Mesenchymal stem cell (in vitro differentiated cells and primary cell): ENCODE data around the gene PPP3CA.
"Not testable (repeated sequence)": the region's sequence is repeated elsewhere in the genome, so short reads cannot be mapped to it uniquely, and the experiment has no call there.

Experiments
- DNase-seq: peaks from one replicate; pipeline ENCODE4 v3.0.0-alpha.2; 2013
- H2AFZ ChIP-seq: one replicate; pipeline ENCODE4 v1.6.1; 2013; ENCODE audit warnings: low read depth, mild to moderate bottlenecking, control low read depth, inconsistent platforms, low read length, moderate library complexity
- H2AK5ac ChIP-seq: 2 replicates; pipeline ENCODE4 v1.6.1; 2013; ENCODE audit warnings: low read length, moderate library complexity, mild to moderate bottlenecking, inconsistent platforms; ENCODE audit not compliant: severe bottlenecking
- H2BK120ac ChIP-seq: one replicate; pipeline ENCODE4 v1.6.1; 2013; ENCODE audit warnings: low read depth, mild to moderate bottlenecking, inconsistent platforms, low read length, moderate library complexity
- H2BK12ac ChIP-seq, 2 experiments: one replicate each; pipeline ENCODE4 v1.6.1; 2013; ENCODE audit warnings: inconsistent platforms in 2 of 2, low read length in 2 of 2, mild to moderate bottlenecking in 2 of 2, moderate library complexity in 2 of 2, control low read depth in 1 of 2
- H2BK15ac ChIP-seq: one replicate; pipeline ENCODE4 v1.6.1; 2013; ENCODE audit warnings: mild to moderate bottlenecking, low read depth, inconsistent platforms; ENCODE audit not compliant: poor library complexity, severe bottlenecking
- H2BK5ac ChIP-seq: 2 replicates; pipeline ENCODE4 v1.6.1; 2013; ENCODE audit warnings: low read depth, mild to moderate bottlenecking, low read length, control low read depth, inconsistent platforms; ENCODE audit not compliant: poor library complexity, severe bottlenecking
- H3K14ac ChIP-seq, 2 experiments: one replicate each; pipeline ENCODE4 v1.6.1; 2013; ENCODE audit warnings: inconsistent platforms in 2 of 2, low read length in 2 of 2, control low read depth in 1 of 2, mild to moderate bottlenecking in 1 of 2, moderate library complexity in 1 of 2
- H3K18ac ChIP-seq, 2 experiments: one replicate each; pipeline ENCODE4 v1.6.1; 2013; ENCODE audit warnings: inconsistent platforms in 2 of 2, low read length in 2 of 2, control low read depth in 1 of 2, low read depth in 1 of 2, mild to moderate bottlenecking in 1 of 2
- H3K23ac ChIP-seq, 2 experiments: one replicate each; pipeline ENCODE4 v1.6.1; 2013; ENCODE audit warnings: inconsistent platforms in 2 of 2, low read length in 2 of 2, mild to moderate bottlenecking in 2 of 2, moderate library complexity in 2 of 2, control low read depth in 1 of 2
- H3K27ac ChIP-seq: 2 replicates; pipeline ENCODE4 v1.5.1; 2013; ENCODE audit warnings: mild to moderate bottlenecking, moderate library complexity, low read length, control low read depth, inconsistent platforms; ENCODE audit not compliant: poor library complexity, severe bottlenecking
- H3K27me3 ChIP-seq, 2 experiments: 2 replicates each; pipeline versions ENCODE4 v1.6.1 to v1.7.0; 2013; ENCODE audit warnings: low read length in 2 of 2, mild to moderate bottlenecking in 2 of 2, moderate library complexity in 2 of 2, control low read depth in 1 of 2, inconsistent platforms in 1 of 2; ENCODE audit not compliant: control insufficient read depth in 1 of 2, insufficient read depth in 1 of 2
- H3K36me3 ChIP-seq, 2 experiments: 2 replicates each; pipeline versions ENCODE4 v1.6.1 to v1.7.0; 2013; ENCODE audit warnings: low read length in 2 of 2, control low read depth in 1 of 2, inconsistent platforms in 1 of 2, low read depth in 1 of 2, mild to moderate bottlenecking in 1 of 2; ENCODE audit not compliant: insufficient read depth in 2 of 2, control insufficient read depth in 1 of 2
- H3K4ac ChIP-seq, 2 experiments: one replicate each; pipeline ENCODE4 v1.6.1; 2013; ENCODE audit warnings: inconsistent platforms in 2 of 2, low read length in 2 of 2, mild to moderate bottlenecking in 2 of 2, moderate library complexity in 2 of 2, control low read depth in 1 of 2, low read depth in 1 of 2
- H3K4me1 ChIP-seq: 2 replicates; pipeline ENCODE4 v1.6.1; 2013; ENCODE audit warnings: low read depth, low read length, control low read depth; ENCODE audit not compliant: control insufficient read depth, insufficient read depth
- H3K4me2 ChIP-seq: 2 replicates; pipeline ENCODE4 v1.6.1; 2013; ENCODE audit warnings: low read length, mild to moderate bottlenecking, inconsistent platforms; ENCODE audit not compliant: poor library complexity, severe bottlenecking
- H3K4me3 ChIP-seq, 2 experiments: 2 replicates each; pipeline versions ENCODE4 v1.5.1 to v1.7.0; 2013; ENCODE audit warnings: low read length in 2 of 2, mild to moderate bottlenecking in 2 of 2, control low read depth in 1 of 2, low read depth in 1 of 2; ENCODE audit not compliant: insufficient read depth in 1 of 2
- H3K79me1 ChIP-seq: replicated peaks from 2 replicates; pipeline ENCODE4 v1.6.1; 2013; ENCODE audit warnings: mild to moderate bottlenecking, control low read depth, low read length, inconsistent platforms; ENCODE audit not compliant: poor library complexity, severe bottlenecking
- H3K9ac ChIP-seq: 2 replicates; pipeline ENCODE4 v1.7.0; 2013; ENCODE audit warnings: mild to moderate bottlenecking, low read length, moderate library complexity
- H3K9me3 ChIP-seq: 2 replicates; pipeline ENCODE4 v1.7.0; 2013; ENCODE audit warnings: mild to moderate bottlenecking, low read length; ENCODE audit not compliant: control insufficient read depth
- H4K8ac ChIP-seq: one replicate; pipeline ENCODE4 v1.6.1; 2013; ENCODE audit warnings: inconsistent platforms, mild to moderate bottlenecking, low read length, moderate library complexity
- H4K91ac ChIP-seq: one replicate; pipeline ENCODE4 v1.6.1; 2013; ENCODE audit warnings: mild to moderate bottlenecking, low read length, inconsistent platforms
- WGBS: methylation state at CpG from one replicate; pipeline ENCODE4 v1.1.7; 2013; ENCODE audit warnings: mixed read lengths; 5-methylcytosine and 5-hydroxymethylcytosine counted together

PPP3CA gene

GRCh38 chr4:101005659-101006058, 341.7 kb downstream of the PPP3CA start:
- Histone ChIP-seq H3K27ac (no peak overlapping the region), H3K36me3 (no peaks in the 10 kb centered on the region), H2BK120ac (no peak overlapping the region), H3K4me1 (no peaks in the 10 kb centered on the region), H2BK15ac (no peak overlapping the region), H2AK5ac (no peak overlapping the region), H3K18ac (no peak overlapping the region), H4K8ac (no peak overlapping the region), H2BK12ac (no peak overlapping the region), H3K27me3 (no peaks in the 10 kb centered on the region), H3K23ac (no peak overlapping the region), H3K4me3 (no peak overlapping the region), H3K9ac (no peak overlapping the region), H2BK5ac (no peak overlapping the region), H3K4ac (no peak overlapping the region), H3K79me1 (no peaks in the 10 kb centered on the region), H2AFZ (no peak overlapping the region), H3K14ac (no peak overlapping the region), H3K4me2 (no peak overlapping the region), H4K91ac (no peak overlapping the region), H3K9me3 (peaks cover 3% of the 10 kb centered on the region)
- WGBS: 96% methylated on average over 2 of the region's 2 CpGs
- no peak for DNase-seq

- no peak for DNase-seq
- peaks cover 7% of the 10 kb centered on the region for H3K9me3 ChIP-seq
- no peak overlapping the region for H2AK5ac ChIP-seq
- no peak overlapping the region for H2BK120ac ChIP-seq
- no peak overlapping the region for H3K23ac ChIP-seq
- H2BK12ac ChIP-seq: no peak overlapping the region
- H3K4ac ChIP-seq: no peak overlapping the region
- H3K36me3 ChIP-seq: no peaks in the 10 kb centered on the region
- no peak overlapping the region for H3K18ac ChIP-seq
- no peak overlapping the region for H2BK15ac ChIP-seq
- no CpG with 5 or more reads among the region's 1 CpG for WGBS
- no peak overlapping the region for H4K8ac ChIP-seq
- no peak overlapping the region for H3K4me2 ChIP-seq
- no peaks in the 10 kb centered on the region for H3K27me3 ChIP-seq
- H2BK5ac ChIP-seq: no peak overlapping the region
- H3K27ac ChIP-seq: no peak overlapping the region
- no peak overlapping the region for H2AFZ ChIP-seq
- H4K91ac ChIP-seq: no peak overlapping the region
- H3K9ac ChIP-seq: no peak overlapping the region
- H3K79me1 ChIP-seq: no peaks in the 10 kb centered on the region
- no peak overlapping the region for H3K4me3 ChIP-seq
- no peaks in the 10 kb centered on the region for H3K4me1 ChIP-seq
- no peak overlapping the region for H3K14ac ChIP-seq
Measured at GRCh38 chr4:101000496-101000895, 346.8 kb downstream of the PPP3CA start.

- no peak overlapping the region for H3K9ac ChIP-seq
- H3K23ac ChIP-seq: no peak overlapping the region
- peaks cover 4% of the 10 kb centered on the region for H3K9me3 ChIP-seq
- H3K27me3 ChIP-seq: no peaks in the 10 kb centered on the region
- H4K8ac ChIP-seq: no peak overlapping the region
- H2AK5ac ChIP-seq: no peak overlapping the region
- no peak overlapping the region for H4K91ac ChIP-seq
- H2BK12ac ChIP-seq: no peak overlapping the region
- H3K36me3 ChIP-seq: no peaks in the 10 kb centered on the region
- no peak overlapping the region for H2AFZ ChIP-seq
- H2BK5ac ChIP-seq: no peak overlapping the region
- WGBS: 79% methylated on average over 5 of the region's 5 CpGs
- no peak overlapping the region for H2BK15ac ChIP-seq
- no peaks in the 10 kb centered on the region for H3K79me1 ChIP-seq
- DNase-seq: no peak
- H3K18ac ChIP-seq: no peak overlapping the region
- no peak overlapping the region for H3K4me2 ChIP-seq
- peaks cover 3% of the 10 kb centered on the region for H3K4me1 ChIP-seq
- H2BK120ac ChIP-seq: no peak overlapping the region
- no peak overlapping the region for H3K4ac ChIP-seq
- no peak overlapping the region for H3K4me3 ChIP-seq
- H3K14ac ChIP-seq: no peak overlapping the region
- no peak overlapping the region for H3K27ac ChIP-seq
Measured at GRCh38 chr4:100995671-100996070, 351.7 kb downstream of the PPP3CA start.

- H3K18ac ChIP-seq, H2BK120ac ChIP-seq, H3K4me3 ChIP-seq, H3K4me2 ChIP-seq, H3K4ac ChIP-seq, H4K91ac ChIP-seq, H3K27me3 ChIP-seq, H3K9ac ChIP-seq, H2AFZ ChIP-seq, H3K23ac ChIP-seq, H3K36me3 ChIP-seq, H2BK12ac ChIP-seq, H2AK5ac ChIP-seq, H3K9me3 ChIP-seq, DNase-seq, H2BK5ac ChIP-seq, H3K27ac ChIP-seq, H4K8ac ChIP-seq, H2BK15ac ChIP-seq, H3K79me1 ChIP-seq, H3K14ac ChIP-seq, H3K4me1 ChIP-seq: not testable (repeated sequence)
- 89% methylated on average over 10 of the region's 10 CpGs for WGBS
Measured at GRCh38 chr4:100995002-100995401, 352.3 kb downstream of the PPP3CA start.
